ENCODE data around the gene MFAP3L. TPM values are rescaled to one million over a fixed set of nuclear protein-coding genes. Genes with fewer than 3 reads are reported as not detected.

Gene MFAP3L
- total and polyA plus RNA-seq, 2 donors (not counting 1 experiment from before 2014, with no cell fraction given): 0.49 to 0.50 TPM

DNA sequence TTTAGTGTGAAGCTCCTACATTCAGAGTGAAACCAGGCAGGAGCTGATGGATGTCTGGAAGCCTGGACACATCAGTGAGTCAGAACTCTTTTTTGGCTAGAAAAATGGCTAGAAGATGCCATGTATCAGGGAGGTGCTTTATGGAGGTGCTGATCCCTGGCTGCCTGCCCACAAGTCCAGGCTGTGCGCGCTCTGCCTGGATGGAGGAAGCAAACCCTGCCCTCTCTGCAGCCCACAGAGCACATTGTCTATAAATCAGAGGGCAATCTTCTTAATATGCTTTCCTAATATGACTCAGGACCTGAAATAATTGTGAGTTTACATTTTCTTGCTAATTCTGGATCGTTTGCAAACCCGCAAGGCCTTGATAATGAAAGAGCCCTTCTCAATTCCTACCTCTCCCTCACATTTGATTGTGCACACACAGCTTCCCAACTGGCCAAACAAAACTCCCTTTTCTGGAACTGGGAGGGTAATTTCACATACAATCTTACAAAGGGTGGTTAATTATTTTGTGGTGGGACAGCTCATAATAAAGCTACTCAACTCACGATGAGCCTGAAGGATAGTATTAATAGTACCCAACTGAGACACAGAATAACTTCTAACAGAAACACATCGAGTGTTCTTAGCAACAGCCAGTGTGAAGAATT, 11.7 kb downstream of the MFAP3L start:
- Histone ChIP-seq H4K20me1 (ENCODE audit: control insufficient read depth, extremely low read depth, insufficient read depth, low read length) (no peaks in the 10 kb centered on the region), H3K4me1 (ENCODE audit: control insufficient read depth, extremely low read depth, insufficient read depth, low read length) (no peaks in the 10 kb centered on the region), H3K9ac (ENCODE audit: insufficient read depth, low read length) (no peak overlapping the region), H3K9me3 (ENCODE audit: control insufficient read depth, insufficient read depth, low read depth, low read length) (no peaks in the 10 kb centered on the region), H3K36me3 (ENCODE audit: control insufficient read depth, insufficient read depth, low read length) (no peaks in the 10 kb centered on the region), H2AFZ (ENCODE audit: low read length) (no peak overlapping the region), H3K27me3 (ENCODE audit: control insufficient read depth, insufficient read depth, low read length) (no peaks in the 10 kb centered on the region), H3K27ac (ENCODE audit: insufficient read depth, low read length) (no peak overlapping the region), H3K79me2 (ENCODE audit: control insufficient read depth, insufficient read depth, low read length) (no peaks in the 10 kb centered on the region), H3K4me2 (ENCODE audit: extremely low read depth, insufficient read depth, low read length) (no peak overlapping the region), H3K4me3 (replicated peaks in 1 of 4; ENCODE audit: control extremely low read depth in 1 of 4, insufficient read depth in 1 of 4, low read depth in 3 of 4, low read length in 4 of 4) (no peak overlapping the region)
- TF ChIP-seq, protein P1, sequence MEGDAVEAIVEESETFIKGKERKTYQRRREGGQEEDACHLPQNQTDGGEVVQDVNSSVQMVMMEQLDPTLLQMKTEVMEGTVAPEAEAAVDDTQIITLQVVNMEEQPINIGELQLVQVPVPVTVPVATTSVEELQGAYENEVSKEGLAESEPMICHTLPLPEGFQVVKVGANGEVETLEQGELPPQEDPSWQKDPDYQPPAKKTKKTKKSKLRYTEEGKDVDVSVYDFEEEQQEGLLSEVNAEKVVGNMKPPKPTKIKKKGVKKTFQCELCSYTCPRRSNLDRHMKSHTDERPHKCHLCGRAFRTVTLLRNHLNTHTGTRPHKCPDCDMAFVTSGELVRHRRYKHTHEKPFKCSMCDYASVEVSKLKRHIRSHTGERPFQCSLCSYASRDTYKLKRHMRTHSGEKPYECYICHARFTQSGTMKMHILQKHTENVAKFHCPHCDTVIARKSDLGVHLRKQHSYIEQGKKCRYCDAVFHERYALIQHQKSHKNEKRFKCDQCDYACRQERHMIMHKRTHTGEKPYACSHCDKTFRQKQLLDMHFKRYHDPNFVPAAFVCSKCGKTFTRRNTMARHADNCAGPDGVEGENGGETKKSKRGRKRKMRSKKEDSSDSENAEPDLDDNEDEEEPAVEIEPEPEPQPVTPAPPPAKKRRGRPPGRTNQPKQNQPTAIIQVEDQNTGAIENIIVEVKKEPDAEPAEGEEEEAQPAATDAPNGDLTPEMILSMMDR (conservative IDR thresholded peaks at IDR 0.05 in 1 of 2, IDR thresholded peaks at IDR 0.05 in 1 of 2; ENCODE audit: low read depth in 1 of 2, low read length in 2 of 2): no peak
- no peak for TF ChIP-seq EZH2 (IDR thresholded peaks at IDR 0.05; ENCODE audit: low read length, missing control alignments)
- peak in 1 of 2 donors; percentile 93 for DNase-seq (ENCODE audit: low read depth in 2 of 2)

DNA sequence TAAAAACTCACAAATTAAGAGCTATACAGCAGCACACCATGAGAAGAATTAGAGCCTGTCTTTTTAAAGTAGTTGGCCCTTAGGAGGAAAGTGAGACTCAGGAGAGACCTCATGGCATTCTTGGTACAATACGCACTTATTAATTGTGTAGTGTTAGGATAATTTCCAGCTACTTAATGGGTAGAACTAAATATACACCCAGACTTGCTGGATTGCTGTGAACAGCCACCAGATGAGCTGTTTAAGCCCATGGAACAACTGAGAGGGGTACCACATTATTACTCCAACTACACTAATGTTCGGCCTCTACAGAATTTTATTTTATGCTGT, 13.6 kb downstream of the MFAP3L start:
- H3K36me3 ChIP-seq (ENCODE audit: control insufficient read depth, insufficient read depth, low read length): no peaks in the 10 kb centered on the region
- no peak for DNase-seq (ENCODE audit: low read depth in 2 of 2)
- no peaks in the 10 kb centered on the region for H3K27me3 ChIP-seq (ENCODE audit: control insufficient read depth, insufficient read depth, low read length)
- no peak overlapping the region for H3K9ac ChIP-seq (ENCODE audit: insufficient read depth, low read length)
- H3K27ac ChIP-seq (ENCODE audit: insufficient read depth, low read length): no peak overlapping the region
- H3K4me3 ChIP-seq (replicated peaks in 1 of 4; ENCODE audit: control extremely low read depth in 1 of 4, insufficient read depth in 1 of 4, low read depth in 3 of 4, low read length in 4 of 4): no peak overlapping the region
- H2AFZ ChIP-seq (ENCODE audit: low read length): no peak overlapping the region
- no peak overlapping the region for H3K4me2 ChIP-seq (ENCODE audit: extremely low read depth, insufficient read depth, low read length)
- H3K4me1 ChIP-seq (ENCODE audit: control insufficient read depth, extremely low read depth, insufficient read depth, low read length): no peaks in the 10 kb centered on the region
- no peaks in the 10 kb centered on the region for H4K20me1 ChIP-seq (ENCODE audit: control insufficient read depth, extremely low read depth, insufficient read depth, low read length)
- no peaks in the 10 kb centered on the region for H3K9me3 ChIP-seq (ENCODE audit: control insufficient read depth, insufficient read depth, low read depth, low read length)
- no peaks in the 10 kb centered on the region for H3K79me2 ChIP-seq (ENCODE audit: control insufficient read depth, insufficient read depth, low read length)
- TF ChIP-seq EZH2 (IDR thresholded peaks at IDR 0.05; ENCODE audit: low read length, missing control alignments): no peak
- TF ChIP-seq, protein P1 (conservative IDR thresholded peaks at IDR 0.05 in 1 of 2, IDR thresholded peaks at IDR 0.05 in 1 of 2; ENCODE audit: low read depth in 1 of 2, low read length in 2 of 2): no peak

GRCh38 chr4:170011921-170012628, 14.1 kb downstream of the MFAP3L start:
- Histone ChIP-seq H4K20me1 (ENCODE audit: control insufficient read depth, extremely low read depth, insufficient read depth, low read length) (no peaks in the 10 kb centered on the region), H3K79me2 (ENCODE audit: control insufficient read depth, insufficient read depth, low read length) (no peaks in the 10 kb centered on the region), H3K27me3 (ENCODE audit: control insufficient read depth, insufficient read depth, low read length) (no peaks in the 10 kb centered on the region), H3K4me3 (replicated peaks in 1 of 4; ENCODE audit: control extremely low read depth in 1 of 4, insufficient read depth in 1 of 4, low read depth in 3 of 4, low read length in 4 of 4) (no peak overlapping the region), H3K27ac (ENCODE audit: insufficient read depth, low read length) (no peak overlapping the region), H2AFZ (ENCODE audit: low read length) (no peak overlapping the region), H3K9ac (ENCODE audit: insufficient read depth, low read length) (no peak overlapping the region), H3K9me3 (ENCODE audit: control insufficient read depth, insufficient read depth, low read depth, low read length) (no peaks in the 10 kb centered on the region), H3K36me3 (ENCODE audit: control insufficient read depth, insufficient read depth, low read length) (no peaks in the 10 kb centered on the region), H3K4me1 (ENCODE audit: control insufficient read depth, extremely low read depth, insufficient read depth, low read length) (no peaks in the 10 kb centered on the region), H3K4me2 (ENCODE audit: extremely low read depth, insufficient read depth, low read length) (no peak overlapping the region)
- DNase-seq (ENCODE audit: low read depth in 2 of 2): no peak
- TF ChIP-seq EZH2 (IDR thresholded peaks at IDR 0.05; ENCODE audit: low read length, missing control alignments): no peak
- TF ChIP-seq, protein P1 (conservative IDR thresholded peaks at IDR 0.05 in 1 of 2, IDR thresholded peaks at IDR 0.05 in 1 of 2; ENCODE audit: low read depth in 1 of 2, low read length in 2 of 2): no peak

Measured in fibroblast of lung (primary cell).